Activated CD4-positive, alpha-beta T cell treated with anti-CD3 and anti-CD28 coated beads for 4 hours (primary cell): ENCODE data around the gene RAPGEFL1.
"Not testable (repeated sequence)": the region's sequence is repeated elsewhere in the genome, so short reads cannot be mapped to it uniquely, and the experiment has no call there.

Source experiments
- DNase-seq, 2 donors: peaks; one replicate each; pipeline ENCODE4 v3.0.0-alpha.2; 2020

RAPGEFL1 gene, protein sequence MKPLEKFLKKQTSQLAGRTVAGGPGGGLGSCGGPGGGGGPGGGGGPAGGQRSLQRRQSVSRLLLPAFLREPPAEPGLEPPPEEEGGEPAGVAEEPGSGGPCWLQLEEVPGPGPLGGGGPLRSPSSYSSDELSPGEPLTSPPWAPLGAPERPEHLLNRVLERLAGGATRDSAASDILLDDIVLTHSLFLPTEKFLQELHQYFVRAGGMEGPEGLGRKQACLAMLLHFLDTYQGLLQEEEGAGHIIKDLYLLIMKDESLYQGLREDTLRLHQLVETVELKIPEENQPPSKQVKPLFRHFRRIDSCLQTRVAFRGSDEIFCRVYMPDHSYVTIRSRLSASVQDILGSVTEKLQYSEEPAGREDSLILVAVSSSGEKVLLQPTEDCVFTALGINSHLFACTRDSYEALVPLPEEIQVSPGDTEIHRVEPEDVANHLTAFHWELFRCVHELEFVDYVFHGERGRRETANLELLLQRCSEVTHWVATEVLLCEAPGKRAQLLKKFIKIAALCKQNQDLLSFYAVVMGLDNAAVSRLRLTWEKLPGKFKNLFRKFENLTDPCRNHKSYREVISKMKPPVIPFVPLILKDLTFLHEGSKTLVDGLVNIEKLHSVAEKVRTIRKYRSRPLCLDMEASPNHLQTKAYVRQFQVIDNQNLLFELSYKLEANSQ

DNA sequence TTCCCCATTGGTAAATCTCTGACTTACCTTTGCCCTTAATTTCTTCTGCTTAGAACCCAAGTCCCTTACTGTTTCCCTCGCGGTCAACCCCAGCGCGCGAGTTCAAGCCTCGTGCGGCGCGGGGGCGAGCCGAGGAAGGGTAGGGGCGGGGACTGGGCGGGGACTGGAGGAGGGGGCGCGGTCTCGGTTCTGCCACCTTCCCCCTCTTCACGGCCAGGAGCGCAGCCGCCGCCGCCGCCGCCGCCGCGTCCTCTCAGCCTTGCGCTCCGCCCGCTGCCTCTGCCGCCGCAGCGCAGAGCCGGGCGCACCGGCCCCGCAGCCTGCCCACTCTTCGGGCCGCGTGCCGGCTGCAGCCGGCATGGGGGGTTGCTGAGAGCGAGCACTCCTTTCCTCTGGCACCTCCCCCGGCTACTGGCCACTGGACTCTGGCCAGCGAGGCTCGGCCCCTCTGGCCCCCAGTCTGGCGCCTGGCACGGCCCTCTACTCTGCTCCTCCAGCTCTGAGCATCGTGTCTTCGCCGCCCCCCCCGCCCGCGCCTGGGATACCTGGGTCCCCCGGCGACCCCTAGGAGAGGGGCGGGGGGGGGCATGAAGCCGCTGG is at the start of gene RAPGEFL1:
Gene RAPGEFL1, plus strand, starts transcription at position 196 of the 600 bp plus-strand sequence. Its CDS starts 392 bp downstream, at position 588.
- peak; percentile 84 to 87 for DNase-seq

DNA sequence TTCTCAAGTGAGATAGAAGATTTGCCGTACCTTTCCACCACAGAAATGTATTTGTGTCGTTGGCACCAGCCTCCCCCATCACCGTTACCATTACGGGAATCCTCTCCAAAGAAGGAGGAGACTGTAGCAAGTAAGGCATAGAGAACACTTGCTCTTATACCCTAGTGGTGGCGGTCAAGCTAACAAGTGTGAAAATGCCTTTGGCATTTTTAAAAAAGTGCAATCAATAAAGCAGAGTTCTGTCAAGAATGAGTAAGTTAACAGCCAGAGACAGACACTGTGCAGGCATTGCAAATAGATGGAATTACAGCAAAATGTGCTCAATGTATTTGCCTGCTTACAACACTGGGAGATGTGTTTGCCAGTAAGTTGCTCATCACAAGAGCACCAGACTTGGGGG is 47.8 kb upstream of the RAPGEFL1 start:
- DNase-seq, result no peak

DNA sequence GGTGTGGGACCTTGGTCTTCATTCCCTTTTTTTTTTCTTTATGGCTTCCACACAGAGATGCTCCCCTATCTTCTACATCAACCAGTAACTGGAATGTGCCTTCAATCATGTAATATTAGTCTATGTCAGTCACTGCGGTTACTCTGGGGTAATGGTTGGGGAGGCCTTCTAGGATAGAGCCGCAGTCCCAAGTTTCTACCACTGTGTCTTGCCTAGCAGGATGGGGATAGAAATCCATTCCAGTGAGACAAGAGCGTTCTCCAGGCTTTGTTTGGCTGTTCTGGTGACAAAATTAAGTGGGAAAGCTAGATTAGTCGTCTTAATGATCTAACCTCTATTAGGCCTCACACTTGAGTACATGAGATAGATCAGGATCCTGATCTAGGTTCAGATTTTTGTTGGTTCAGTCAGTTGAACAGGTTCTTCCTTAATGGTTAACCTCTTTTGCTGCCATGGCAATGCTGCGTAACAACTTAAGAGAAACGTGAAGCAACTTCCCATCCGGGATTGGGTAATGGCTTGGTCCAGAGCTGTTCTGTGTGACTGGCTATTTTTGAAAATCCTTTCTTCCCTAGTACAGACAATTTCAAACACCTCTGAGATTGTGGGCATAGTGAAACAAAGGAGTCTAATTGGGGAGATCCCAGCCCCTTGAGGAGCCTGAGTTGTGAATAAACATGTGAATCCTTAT is 46.8 kb upstream of the RAPGEFL1 start:
- DNase-seq, result no peak

DNA sequence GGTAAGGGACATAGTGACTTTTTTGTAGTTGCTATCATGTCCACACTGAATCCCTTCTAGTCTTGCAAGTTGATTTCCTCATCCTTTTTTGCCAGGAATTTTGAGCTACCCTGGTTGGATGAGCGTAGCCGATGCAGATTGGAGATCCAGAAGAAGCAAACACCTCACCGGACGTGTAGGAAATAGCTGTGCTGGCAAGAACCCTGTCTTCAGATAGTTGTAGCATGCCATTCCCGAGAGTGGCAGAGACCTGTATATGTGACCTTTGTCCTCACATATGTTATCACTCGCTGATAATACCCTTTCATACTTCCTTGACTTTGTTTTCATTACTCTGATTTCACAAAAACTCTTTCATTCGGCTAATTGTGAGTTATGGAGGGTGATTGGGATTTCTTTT is 43.1 kb upstream of the RAPGEFL1 start:
- no peak for DNase-seq

DNA sequence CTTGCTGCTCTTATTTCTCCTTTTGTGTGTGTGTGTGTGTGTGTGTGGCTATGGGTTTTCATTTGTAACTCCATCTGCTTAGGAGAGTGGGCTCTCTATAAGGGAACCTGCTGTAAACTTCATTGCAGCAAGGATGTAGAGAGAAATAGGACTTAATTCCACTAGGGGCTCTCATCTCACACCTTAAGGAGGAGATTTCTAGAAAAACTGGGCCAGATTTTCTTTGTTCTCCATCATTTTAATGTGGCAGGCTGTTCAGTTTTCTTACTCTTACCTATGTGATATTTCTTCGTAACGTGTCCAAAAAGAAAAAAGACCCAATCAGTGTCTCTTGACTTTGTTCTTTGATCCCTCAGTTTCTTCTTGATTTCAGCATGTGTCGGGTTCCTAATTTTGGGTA is 41.5 kb upstream of the RAPGEFL1 start:
- no peak for DNase-seq

DNA sequence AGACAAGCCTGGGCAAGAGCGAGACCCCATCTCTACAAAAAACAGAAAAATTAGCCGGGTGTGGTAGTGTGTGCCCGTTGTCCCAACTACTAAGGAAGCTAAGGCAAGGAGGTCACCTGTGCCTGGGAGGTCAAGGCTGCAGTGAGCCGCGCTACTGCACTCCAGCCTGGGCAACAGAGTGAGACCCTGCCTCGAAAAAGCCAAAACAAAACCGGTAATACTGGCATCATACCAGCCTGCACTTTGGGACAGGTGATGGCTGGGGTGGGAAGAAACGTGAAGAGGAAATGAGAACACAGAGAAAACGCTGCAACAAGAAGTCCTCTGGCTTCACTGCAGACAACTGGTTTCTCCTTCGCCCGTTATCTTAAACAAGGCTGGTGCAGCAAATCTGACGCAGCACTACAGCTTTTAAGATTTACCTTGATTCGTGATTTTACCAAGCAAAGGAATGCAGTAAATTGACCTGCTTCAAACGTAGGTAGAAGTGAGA is 37.7 kb upstream of the RAPGEFL1 start:
- no peak for DNase-seq

DNA sequence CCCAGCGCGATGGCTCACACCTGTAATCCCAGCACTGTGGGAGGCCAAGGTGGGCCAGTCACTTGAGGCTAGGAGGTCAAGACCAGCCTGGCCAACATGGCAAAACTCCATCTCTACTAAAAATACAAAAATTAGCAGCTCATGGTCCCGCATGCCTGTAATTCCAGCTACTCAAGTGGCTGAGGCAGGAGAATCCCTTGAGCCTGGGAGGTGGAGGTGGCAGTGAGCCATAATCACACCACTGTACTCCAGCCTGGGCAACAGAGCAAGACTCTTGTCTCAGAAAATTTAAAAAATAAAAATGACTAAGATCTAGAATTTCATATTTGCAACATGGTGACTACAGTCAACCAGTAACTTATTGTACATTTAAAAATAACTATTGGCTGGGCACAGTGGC is 34.1 kb upstream of the RAPGEFL1 start:
- not testable (repeated sequence) for DNase-seq

DNA sequence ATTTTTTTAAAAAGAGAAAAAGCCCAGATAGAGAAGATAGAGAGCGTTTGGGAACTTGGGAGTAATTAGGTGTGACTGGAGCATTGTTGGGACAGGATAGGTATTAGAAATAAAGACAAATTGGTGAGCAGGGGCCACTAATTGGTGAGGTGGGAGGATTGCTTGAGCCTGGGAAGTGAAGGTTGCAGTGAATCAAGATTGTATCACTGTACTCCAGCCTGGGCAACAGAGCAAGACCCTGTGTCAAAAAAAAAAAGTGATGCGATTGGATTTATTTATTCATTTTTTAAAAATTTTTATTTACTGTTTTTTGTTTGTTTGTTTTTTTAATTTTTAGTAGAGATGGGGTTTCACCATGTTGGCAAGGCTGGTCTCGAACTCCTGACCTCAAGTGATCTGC is 31.8 kb upstream of the RAPGEFL1 start:
- DNase-seq, result no peak

DNA sequence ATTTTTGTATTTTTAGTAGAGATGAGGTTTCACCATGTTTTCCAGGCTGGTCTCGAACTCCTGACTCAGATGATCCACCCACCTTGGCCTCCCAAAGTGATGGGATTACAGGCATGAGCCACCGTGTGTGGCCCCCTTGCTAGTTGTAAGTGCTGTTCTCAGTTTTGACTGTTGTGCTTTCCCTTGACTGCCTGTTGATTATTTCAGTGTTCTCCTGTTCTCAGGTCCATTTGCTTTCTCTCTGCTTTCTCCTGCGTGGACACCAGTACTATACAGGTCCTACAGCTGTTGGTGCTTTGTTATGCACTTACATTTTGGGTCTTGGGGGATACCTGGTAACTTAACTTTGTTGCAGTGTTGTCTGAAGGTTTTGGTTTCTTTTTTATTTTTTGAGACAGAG is 28.7 kb upstream of the RAPGEFL1 start:
- DNase-seq, result no peak

DNA sequence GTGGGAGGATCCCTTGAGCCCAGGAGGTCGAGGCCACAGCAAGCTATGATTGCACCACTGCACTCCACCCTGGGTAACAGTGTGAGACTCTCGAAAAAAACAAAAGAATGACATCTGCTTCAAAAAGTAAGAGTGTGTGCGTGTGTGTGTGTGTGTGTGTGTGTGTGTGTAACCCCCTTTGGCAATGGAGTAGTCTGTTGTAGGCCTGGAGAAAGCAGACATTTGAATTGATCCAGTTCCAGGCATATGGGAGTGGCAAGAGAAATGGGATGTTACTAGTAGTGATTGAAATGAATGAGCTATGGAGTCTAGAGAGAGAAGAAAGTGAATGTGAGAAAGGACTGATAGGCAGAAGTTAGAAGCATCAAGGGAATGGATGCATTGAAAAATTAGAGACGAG is 27.0 kb upstream of the RAPGEFL1 start:
- no peak for DNase-seq

DNA sequence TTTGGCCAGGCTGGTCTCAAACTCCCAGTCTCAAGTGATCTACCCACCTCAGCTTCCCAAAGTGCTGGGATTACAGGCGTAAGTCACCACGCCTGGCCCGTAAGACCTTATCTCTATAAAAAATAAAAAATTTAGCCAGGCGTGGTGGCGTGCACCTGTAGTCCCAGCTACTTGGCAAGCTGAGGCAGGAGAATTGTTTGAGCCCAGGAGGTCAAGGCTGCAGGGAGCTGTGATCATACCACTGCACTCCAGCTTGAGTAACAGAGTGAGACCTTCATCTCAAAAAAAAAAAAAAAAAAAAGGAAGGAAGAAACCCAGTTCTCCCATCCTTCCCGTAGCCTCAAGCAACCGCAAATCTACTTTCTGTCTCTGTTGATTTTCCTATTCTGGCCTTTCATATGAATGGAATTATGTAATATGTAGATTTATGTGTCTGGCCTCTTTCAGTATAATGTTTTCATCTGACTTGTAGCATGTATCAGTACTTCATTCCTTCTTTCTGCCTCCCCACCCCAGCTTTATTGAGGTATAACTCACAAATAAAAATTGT is 25.8 kb upstream of the RAPGEFL1 start:
- no peak for DNase-seq

DNA sequence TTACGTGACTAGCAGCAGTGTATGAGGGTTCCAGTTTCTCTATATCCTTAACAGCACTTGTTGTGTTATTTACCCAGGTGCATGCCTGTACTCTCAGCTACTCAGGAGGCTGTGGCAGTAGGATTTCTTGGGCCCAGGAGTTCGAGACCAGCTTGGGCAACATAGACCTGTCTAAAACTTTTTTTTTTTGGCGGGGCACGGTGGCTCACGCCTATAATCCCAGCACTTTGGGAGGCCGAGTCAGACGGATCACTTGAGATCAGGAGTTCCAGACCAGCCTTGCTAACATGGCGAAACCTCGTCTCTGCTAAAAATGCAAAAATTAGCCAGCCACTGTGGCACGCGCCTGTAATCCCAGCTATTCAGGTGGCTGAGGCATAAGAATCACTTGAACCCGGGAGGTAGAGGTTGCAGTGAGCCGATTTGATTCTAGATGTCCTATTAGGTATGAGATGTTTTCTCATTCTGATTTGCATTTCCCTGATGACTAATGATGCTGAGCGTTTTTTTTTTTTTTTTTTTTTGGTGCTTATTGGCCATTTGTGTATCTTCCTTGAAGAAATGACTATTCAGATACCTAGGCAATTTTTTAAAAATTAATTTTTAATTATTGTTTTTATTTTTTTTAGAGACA is 23.6 kb upstream of the RAPGEFL1 start:
- DNase-seq, result no peak

DNA sequence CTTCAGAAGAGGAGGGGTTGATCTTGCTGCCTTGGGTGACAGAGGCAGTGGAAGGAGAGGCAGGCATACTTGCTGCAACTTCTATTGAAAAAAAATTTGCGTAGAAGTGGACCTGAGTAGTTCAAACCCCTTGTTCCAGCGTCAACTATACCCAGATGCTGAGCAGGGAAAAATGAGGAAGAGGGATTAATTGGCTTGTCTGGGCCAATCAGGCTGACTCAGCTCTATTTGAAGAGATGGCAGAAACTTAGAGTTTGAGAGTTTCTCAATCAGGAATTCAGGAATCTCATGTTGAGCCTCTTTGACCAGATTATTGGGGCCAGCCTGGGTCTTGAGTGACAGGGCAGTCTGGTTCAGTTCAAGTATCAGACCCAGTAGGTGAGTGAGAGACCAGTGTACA is 19.3 kb upstream of the RAPGEFL1 start:
- no peak for DNase-seq

DNA sequence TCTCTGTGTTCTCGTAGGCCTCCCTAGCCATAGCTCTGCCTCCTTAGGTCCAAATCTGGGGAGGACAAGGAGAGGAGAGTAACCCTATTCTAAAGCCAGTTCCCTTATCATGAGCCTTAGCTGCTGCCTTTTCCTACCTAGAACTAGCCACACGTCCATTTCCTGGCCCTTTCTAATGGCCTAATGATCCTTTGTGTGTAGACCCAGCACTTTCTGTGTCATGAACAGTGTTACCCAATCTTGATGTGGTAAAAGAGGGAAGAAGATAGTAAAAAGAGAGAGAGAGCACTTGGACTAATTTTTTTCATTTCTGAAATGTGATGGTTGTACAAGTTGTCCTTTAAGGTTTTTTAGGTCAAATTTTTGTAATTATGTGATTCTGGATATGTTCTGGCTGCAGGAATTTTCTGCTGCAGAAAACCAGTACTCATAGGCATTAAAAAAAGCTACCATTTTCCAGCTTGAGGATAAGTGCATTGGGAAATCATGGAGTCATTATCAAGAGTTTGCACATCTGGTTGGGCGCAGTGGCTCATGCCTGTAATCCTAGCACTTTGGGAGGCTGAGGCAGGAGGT is 18.7 kb upstream of the RAPGEFL1 start:
- DNase-seq, result no peak

DNA sequence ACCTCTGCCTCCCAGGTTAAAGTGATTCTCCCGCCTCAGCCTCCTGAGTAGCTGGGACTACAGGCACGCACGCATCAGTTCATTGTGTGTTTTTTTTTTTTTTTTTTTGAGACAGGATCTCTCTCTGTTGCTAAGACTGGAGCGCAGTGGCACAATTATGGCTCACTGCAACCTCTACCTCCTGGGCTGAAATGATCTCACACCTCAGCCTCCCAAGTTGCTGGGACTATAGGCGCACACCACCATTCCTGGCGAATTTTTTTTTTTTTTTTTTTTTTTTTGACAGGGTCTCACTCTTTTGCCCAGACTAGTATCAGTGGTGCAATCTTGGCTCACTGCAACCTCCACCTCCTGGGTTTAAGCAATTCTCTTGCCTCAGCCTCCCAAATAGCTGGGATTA is 17.8 kb upstream of the RAPGEFL1 start:
- no peak for DNase-seq

DNA sequence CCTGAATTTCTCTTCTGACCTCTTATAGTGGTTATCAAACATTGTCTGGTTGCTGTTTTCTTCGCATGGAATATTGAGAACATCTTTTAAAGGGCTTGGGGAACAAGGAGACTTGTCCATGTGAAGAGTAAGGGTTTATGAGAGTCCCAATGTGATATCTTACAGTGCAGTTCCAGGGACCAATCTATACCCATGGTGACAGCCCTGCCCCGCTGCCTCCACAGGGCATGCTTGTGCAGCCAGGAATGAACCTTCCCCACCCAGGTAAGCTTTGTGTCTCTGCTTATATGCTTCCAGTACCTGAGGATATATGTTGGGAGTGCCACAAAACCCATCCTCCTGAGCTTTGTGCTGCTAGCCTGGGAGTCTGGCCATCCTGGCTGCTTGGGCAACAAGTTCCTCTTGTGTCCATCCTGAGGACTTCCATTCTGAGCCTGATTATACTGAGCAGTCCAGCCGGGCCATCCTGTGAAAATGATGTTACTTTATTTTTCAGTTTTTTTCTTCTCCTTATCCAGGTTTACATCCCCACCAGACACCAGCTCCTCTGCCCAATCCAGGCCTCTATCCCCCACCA is 9.5 kb upstream of the RAPGEFL1 start:
- DNase-seq, result no peak

DNA sequence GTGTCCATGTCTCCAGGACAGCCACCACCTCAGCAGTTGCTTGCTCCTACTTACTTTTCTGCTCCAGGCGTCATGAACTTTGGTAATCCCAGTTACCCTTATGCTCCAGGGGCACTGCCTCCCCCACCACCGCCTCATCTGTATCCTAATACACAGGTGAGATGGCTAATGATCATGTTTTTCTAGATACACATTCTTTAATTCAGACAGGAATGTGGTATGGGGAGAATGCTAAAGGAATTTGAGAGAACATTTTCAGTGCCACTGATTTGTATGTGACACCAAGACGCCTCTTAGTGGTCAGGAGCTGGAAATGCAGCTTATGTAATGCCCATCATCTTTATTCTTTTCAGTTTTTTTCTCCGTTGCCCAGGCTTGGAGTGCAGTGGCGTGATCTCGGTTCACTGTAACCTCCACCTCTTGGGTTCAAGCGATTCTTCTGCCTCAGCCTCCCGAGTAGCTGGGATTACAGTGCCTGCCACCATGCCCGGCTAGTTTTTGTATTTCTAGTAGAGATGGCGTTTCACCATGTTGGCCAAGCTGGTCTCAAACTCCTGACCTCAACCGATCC is 8.9 kb upstream of the RAPGEFL1 start:
- DNase-seq, result peak; percentile 27 to 32

DNA sequence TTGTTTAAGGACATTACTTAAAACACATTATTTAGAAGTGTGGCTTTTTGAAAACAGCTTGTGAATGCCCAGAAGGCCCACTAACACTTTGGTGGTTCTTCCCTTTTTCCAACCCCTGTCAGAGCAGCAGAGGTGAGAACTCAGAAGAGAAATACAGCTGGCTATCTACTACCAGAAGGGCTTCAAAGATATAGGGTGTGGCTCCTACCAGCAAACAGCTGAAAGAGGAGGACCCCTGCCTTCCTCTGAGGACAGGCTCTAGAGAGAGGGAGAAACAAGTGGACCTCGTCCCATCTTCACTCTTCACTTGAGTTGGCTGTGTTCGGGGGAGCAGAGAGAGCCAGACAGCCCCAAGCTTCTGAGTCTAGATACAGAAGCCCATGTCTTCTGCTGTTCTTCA is 6.9 kb upstream of the RAPGEFL1 start:
- no peak for DNase-seq

DNA sequence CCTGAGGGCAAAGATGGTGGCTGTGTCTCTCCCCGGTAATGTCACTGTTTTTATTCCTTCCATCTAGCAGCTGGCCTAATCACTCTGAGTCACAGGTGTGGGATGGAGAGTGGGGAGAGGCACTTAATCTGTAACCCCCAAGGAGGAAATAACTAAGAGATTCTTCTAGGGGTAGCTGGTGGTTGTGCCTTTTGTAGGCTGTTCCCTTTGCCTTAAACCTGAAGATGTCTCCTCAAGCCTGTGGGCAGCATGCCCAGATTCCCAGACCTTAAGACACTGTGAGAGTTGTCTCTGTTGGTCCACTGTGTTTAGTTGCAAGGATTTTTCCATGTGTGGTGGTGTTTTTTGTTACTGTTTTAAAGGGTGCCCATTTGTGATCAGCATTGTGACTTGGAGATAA is 5.5 kb upstream of the RAPGEFL1 start:
- no peak for DNase-seq

DNA sequence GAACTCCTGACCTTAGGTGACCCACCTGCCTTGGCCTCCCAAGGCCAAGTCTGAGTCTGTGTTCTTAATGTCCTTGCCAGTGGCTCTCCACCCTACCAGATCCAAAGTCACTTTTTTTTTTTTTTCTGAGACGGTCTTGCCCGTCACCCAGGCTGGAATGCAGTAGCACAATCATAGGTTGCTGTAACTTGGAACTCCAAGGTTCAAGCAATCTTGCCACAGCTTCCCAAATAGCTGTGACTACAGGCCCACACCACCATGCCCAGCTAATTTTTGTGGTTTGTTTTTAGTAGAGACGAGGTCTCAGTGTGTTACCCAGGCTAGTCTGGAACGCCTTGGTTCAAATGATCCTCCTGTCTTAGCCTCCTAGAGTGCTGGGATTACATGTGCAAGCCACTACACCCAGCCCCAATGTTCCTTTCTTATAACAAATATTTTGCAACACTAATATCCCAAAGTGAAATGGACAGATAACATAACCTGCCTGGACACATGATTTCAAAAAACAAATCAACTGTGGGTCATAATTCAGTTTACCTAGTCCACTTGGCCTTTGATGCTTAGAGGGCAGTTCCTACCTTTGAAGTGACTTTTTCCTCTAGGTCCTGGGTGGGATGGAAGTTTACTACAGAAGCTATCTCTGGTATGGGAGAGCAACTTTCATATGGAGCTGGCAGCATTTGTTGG is 4.0 kb upstream of the RAPGEFL1 start:
- no peak for DNase-seq

DNA sequence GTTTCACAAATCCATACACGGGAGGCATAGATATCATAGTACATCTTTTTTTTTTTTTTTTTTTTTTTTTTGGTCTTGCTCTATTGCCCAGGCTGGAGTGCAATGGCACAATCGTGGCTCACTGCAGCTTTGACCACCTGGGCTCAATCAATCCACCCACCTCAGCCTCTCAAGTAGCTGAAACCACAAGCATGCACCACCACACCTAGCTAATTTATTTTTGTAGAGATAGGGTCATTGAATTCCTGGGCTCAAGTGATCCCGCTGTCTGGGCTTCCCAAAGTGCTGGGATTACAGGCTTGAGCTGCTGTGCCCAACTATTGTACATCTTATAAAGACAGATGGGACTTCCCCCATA is 3.5 kb upstream of the RAPGEFL1 start:
- DNase-seq, result no peak
